GM10266 (cell line): Measurements from ENCODE around the gene TMEM171.

Source experiments
- DNase-seq: peaks from one replicate; pipeline ENCODE4 v3.0.0; 2012; ENCODE audit errors: extremely low spot score
- CTCF ChIP-seq: IDR thresholded peaks from 2 replicates; pipeline ENCODE4 v1.5.1; 2012; ENCODE audit warnings: mild to moderate bottlenecking, low read depth; ENCODE audit not compliant: control insufficient read depth, insufficient read depth; ENCODE audit errors: missing control alignments

TMEM171 gene

GRCh38 chr5:73160239-73160671, 39.9 kb downstream of the TMEM171 start:
- TF ChIP-seq CTCF = no peak
- DNase-seq = no peak

DNA sequence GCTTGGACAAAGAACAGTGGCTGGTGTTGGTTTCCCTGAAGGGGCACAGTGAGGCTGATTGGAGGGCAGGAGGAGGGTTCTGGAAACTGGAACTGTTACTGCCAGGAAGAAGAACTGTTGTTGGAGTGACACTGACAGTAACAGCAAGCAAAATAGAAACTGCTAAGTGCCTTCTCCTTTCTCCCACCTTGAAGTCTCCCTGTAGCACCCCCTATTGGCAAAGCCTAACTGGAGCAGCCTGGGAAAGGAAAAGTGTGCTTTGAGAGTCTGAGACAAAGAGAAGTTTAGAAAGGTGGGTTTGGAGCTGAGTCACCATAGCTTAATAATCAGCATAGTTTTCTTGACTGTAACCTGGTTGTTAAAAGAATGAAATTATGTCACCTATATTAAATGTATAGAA, 50.1 kb downstream of the TMEM171 start:
- no peak for DNase-seq
- TF ChIP-seq CTCF = no peak

DNA sequence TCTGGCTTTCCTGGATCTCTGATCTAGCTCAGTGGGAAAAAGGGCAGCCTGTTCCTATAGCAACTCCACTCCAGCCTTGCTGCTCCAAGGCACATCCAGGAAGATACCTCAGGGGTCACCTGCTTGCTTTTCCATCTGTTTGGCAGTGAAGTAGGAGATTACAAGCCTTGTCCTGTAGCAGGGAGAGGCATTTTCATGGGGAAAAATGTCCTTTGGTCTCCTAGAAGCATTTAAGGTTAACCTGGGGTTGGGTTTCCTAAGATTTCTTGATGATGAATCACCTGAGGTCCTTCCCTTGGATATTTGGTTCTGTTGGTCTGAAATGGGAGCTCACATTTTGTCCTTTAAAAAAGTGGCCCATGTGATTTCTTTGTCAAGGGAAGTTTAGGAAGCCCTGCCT, 51.1 kb downstream of the TMEM171 start:
- no peak for TF ChIP-seq CTCF
- no peak for DNase-seq

DNA sequence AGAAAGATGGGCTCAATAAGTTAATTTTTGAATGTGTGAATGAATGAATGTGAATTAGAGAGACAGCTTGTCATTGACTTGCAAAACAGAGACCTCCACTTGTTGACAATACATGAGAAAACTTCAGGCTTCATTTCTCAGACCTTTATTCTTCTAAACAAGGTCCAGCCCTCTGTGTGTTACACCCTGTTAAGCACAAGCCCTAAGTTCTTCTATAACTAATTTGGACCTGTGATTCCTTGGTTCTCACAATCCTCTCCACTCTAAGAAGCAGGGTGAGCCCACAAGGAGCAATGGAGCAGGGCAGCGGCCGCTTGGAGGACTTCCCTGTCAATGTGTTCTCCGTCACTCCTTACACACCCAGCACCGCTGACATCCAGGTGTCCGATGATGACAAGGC, 52.6 kb downstream of the TMEM171 start, which contains the start of gene TMEM174:
TSS of gene TMEM174 (plus strand) at position 243 of the 400 bp plus-strand sequence. CDS start at position 294, 51 bp downstream.
- no peak for TF ChIP-seq CTCF
- no peak for DNase-seq

GRCh38 chr5:73174100-73174815, 53.9 kb downstream of the TMEM171 start:
- no peak for DNase-seq
- no peak for TF ChIP-seq CTCF

- no peak for DNase-seq
- TF ChIP-seq CTCF = no peak
These were observed 55.9 kb downstream of the TMEM171 start for GRCh38 chr5:73176250-73176649.

DNA sequence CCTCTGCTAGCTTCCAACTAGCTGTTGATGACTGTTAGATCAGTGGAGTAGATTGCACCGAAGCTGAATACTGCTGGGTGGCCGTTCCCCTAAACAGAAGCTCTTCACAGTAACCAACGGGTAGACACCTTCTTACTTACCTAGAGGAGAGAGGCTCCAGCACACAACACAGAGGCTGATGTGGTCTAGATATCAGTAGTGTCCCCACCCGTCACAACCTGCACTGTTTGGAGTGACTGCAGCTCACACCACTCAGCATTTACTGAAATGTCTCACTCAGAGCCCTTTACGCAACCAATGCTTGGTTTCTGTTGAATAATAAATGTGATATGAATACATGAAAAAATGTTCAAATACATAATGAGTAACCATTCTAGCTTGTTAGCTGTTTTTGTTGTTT, 57.9 kb downstream of the TMEM171 start:
- DNase-seq = no peak
- TF ChIP-seq CTCF = no peak
